PFSK-1 (cell line): ENCODE measurements around the gene GTPBP4.

ENCODE experiments used
- FOXP2 ChIP-seq: optimal IDR thresholded peaks from 2 replicates; pipeline ENCODE3; 2011; ENCODE audit warnings: borderline replicate concordance, control low read depth, inconsistent platforms; ENCODE audit not compliant: insufficient read depth; ENCODE audit errors: extremely low read length, extremely low read depth
- POLR2AphosphoS5 ChIP-seq: IDR thresholded peaks from 2 replicates; pipeline ENCODE4 v1.6.1; 2012; ENCODE audit warnings: low read depth, mild to moderate bottlenecking, control low read depth, low read length, moderate library complexity
- REST ChIP-seq, 2 experiments: IDR thresholded peaks; 2 replicates each; pipeline versions ENCODE4 v1.6.1 to v1.8.0; 2011 to 2012; ENCODE audit warnings: low read depth in 2 of 2, low read length in 2 of 2, control low read depth in 1 of 2, inconsistent platforms in 1 of 2, mild to moderate bottlenecking in 1 of 2, moderate library complexity in 1 of 2; ENCODE audit not compliant: insufficient read depth in 1 of 2
- SIN3A ChIP-seq: IDR thresholded peaks from 2 replicates; pipeline ENCODE4 v1.6.1; 2012; ENCODE audit warnings: mild to moderate bottlenecking, low read length, moderate library complexity, borderline replicate concordance; ENCODE audit not compliant: insufficient read depth
- TAF1 ChIP-seq: IDR thresholded peaks from 2 replicates; pipeline ENCODE4 v1.6.1; 2012; ENCODE audit warnings: low read length, control low read depth, borderline replicate concordance; ENCODE audit not compliant: insufficient read depth

- TF ChIP-seq REST (IDR thresholded peaks at IDR 0.05; ENCODE audit: insufficient read depth in 1 of 2, low read depth in 2 of 2, low read length in 2 of 2) (no peak), POLR2AphosphoS5 (no peak), SIN3A (no peak), TAF1 (no peak), FOXP2 (no peak)
Observed at GRCh38 chr10:1003884-1004670, 15.8 kb downstream of the GTPBP4 start.
